ENCODE measurements around the gene ANAPC16. TPM values are rescaled to one million over a fixed set of nuclear protein-coding genes. Genes with fewer than 3 reads are reported as not detected.
A peak's percentile ranks its signal among the peaks of the same experiment; 100 is the strongest.

The ANAPC16 gene
- total and polyA plus RNA-seq, 2 of the 4 experiments (the other 2 are of a cell fraction): 25.2 to 26.3 TPM

GRCh38 chr10:72259491-72260238 is 43.9 kb downstream of the ANAPC16 start:
- peak overlapping the region; percentile 76 for H3K9ac ChIP-seq (ENCODE audit: low read depth, low read length)

More at GRCh38 chr10:72259491-72260238, 43.9 kb downstream of the ANAPC16 start:
- Histone ChIP-seq H4K91ac (ENCODE audit: insufficient read depth, low read depth, low read length) (peak overlapping the region; percentile 95), H3K18ac (ENCODE audit: low read depth, low read length) (peak overlapping the region; percentile 74), H3K79me1 (ENCODE audit: low read depth in 1 of 2, low read length in 2 of 2) (no peaks in the 10 kb centered on the region), H2BK120ac (ENCODE audit: low read depth, low read length) (peak overlapping the region; percentile 92), H2AFZ (replicated peaks; ENCODE audit: low read length, poor library complexity) (peak overlapping the region; percentile 45), H3K56ac (ENCODE audit: extremely low read depth, insufficient read depth, low read length) (peak overlapping the region; percentile 62; the same call in 1 of the 2 replicates), H3K9me1 (ENCODE audit: insufficient read depth, low read length) (peaks cover 16% of the 10 kb centered on the region), H3K4me1 (ENCODE audit: control insufficient read depth, insufficient read depth, low read length) (peaks cover 29% of the 10 kb centered on the region), H2AK5ac (ENCODE audit: low read depth, low read length) (peak overlapping the region; percentile 81), H2BK5ac (ENCODE audit: low read depth, low read length, poor library complexity, severe bottlenecking) (peak overlapping the region; percentile 78), H3K14ac (replicated peaks; ENCODE audit: low read depth, low read length) (peak overlapping the region; percentile 83), H4K8ac (ENCODE audit: low read depth in 2 of 2, low read length in 2 of 2) (peak overlapping the region; percentile 83 to 90), H3K4me2 (ENCODE audit: low read depth, low read length) (peak overlapping the region; percentile 23), H4K20me1 (ENCODE audit: insufficient read depth, low read length) (no peaks in the 10 kb centered on the region), H4K5ac (ENCODE audit: low read depth, low read length) (peak overlapping the region; percentile 56), H3K4ac (ENCODE audit: low read depth, low read length) (peak overlapping the region; percentile 94), H3K23ac (ENCODE audit: low read depth, low read length) (peak overlapping the region; percentile 88), H2BK15ac (ENCODE audit: low read depth, low read length) (peak overlapping the region; percentile 65; the same call in 2 of the 3 replicates), H3K27me3 (ENCODE audit: control insufficient read depth, insufficient read depth, low read length) (no peaks in the 10 kb centered on the region), H2BK20ac (ENCODE audit: low read depth, low read length) (peak overlapping the region; percentile 91), H2AK9ac (replicated peaks; ENCODE audit: low read depth, low read length, poor library complexity) (peak overlapping the region; percentile 98), H3K27ac (ENCODE audit: insufficient read depth, low read length) (peak overlapping the region; percentile 97), H3K36me3 (ENCODE audit: control insufficient read depth, insufficient read depth, low read length) (no peaks in the 10 kb centered on the region), H3K4me3 (ENCODE audit: insufficient read depth, low read depth, low read length) (no peak overlapping the region), H3K9me3 (ENCODE audit: control insufficient read depth, insufficient read depth, low read length) (no peaks in the 10 kb centered on the region)
- POLR2A ChIA-PET (ENCODE audit: unreplicated experiment): interaction anchor here (1.7 kb wide), 1 partner anchor 14 kb away, joined by 8 read pairs; the partner anchor contains the start of gene DDIT4
- no TSS peak for BruUV-seq (replicated peaks)
- intact Hi-C loops (cut with micrococcal nuclease): loop anchor here (2.0 kb wide), 1 partner anchor 15 kb away; no protein-coding TSS in a partner anchor
- CTCF ChIA-PET: interaction anchor here (1.0 to 2.2 kb wide), 3 partner anchors 14 to 285 kb away, joined by 3 to 4 read pairs (median 3); partner anchors contain the start of gene DDIT4
- DNase-seq (peak; percentile 80), ATAC-seq (ENCODE audit: low read depth) (peak; percentile 51)
- no CpG with 5 or more reads among the region's 5 CpGs for WGBS, 2 experiments (ENCODE audit: extremely low coverage in 2 of 2, insufficient read length in 1 of 2)
- TF ChIP-seq BHLHE40 (IDR thresholded peaks at IDR 0.05; ENCODE audit: low read depth, low read length): no peak
- TF ChIP-seq RAD21 (IDR thresholded peaks at IDR 0.05; ENCODE audit: low read length): no peak
- no peak for TF ChIP-seq MAZ (IDR thresholded peaks at IDR 0.05; ENCODE audit: borderline replicate concordance, low read depth, low read length)
- no peak for TF ChIP-seq RCOR1 (IDR thresholded peaks at IDR 0.05; ENCODE audit: insufficient replicate concordance, low read length)
- no peak for TF ChIP-seq MAFK (IDR thresholded peaks at IDR 0.05; ENCODE audit: low read depth, low read length)
- no peak for TF ChIP-seq MXI1 (IDR thresholded peaks at IDR 0.05; ENCODE audit: borderline replicate concordance, low read depth, low read length)
- TF ChIP-seq CHD1 (IDR thresholded peaks at IDR 0.05; ENCODE audit: low read depth, low read length): no peak
- no peak for TF ChIP-seq NFE2L2 (IDR thresholded peaks at IDR 0.05; ENCODE audit: low read depth, low read length)
- TF ChIP-seq USF2 (IDR thresholded peaks at IDR 0.05; ENCODE audit: low read depth, low read length): no peak
- no peak for TF ChIP-seq CTCF (conservative IDR thresholded peaks at IDR 0.05; ENCODE audit: low read depth, low read length)
- no peak for TF ChIP-seq FOS (IDR thresholded peaks at IDR 0.05; ENCODE audit: low read depth, low read length)
- TF ChIP-seq RFX5 (IDR thresholded peaks at IDR 0.05; ENCODE audit: low read depth, low read length): no peak
- in situ Hi-C loops (cut with MboI; ENCODE audit: low sequenced_read_pairs): no loop called here
- dilution Hi-C loops (cut with HindIII; ENCODE audit: low sequenced_read_pairs, unreplicated experiment): no loop called here
